22Rv1 (cell line): ENCODE measurements around the gene CCDC127.

Experiments used
- CTCF ChIP-seq: fragments of 450-650 bp; IDR thresholded peaks from 2 replicates; pipeline ENCODE4 v1.5.1; 2017; ENCODE audit warnings: mild to moderate bottlenecking
- ZFX ChIP-seq: fragments of 450-650 bp; IDR thresholded peaks from 2 replicates; pipeline ENCODE4 v1.6.1; 2017; ENCODE audit warnings: antibody characterized with exemption, borderline replicate concordance

- TF ChIP-seq CTCF (no peak), ZFX (no peak)
Observed at GRCh38 chr5:174291-174600, 43.7 kb downstream of the CCDC127 start.
